ENCODE measurements around the gene RNF166.

DNA sequence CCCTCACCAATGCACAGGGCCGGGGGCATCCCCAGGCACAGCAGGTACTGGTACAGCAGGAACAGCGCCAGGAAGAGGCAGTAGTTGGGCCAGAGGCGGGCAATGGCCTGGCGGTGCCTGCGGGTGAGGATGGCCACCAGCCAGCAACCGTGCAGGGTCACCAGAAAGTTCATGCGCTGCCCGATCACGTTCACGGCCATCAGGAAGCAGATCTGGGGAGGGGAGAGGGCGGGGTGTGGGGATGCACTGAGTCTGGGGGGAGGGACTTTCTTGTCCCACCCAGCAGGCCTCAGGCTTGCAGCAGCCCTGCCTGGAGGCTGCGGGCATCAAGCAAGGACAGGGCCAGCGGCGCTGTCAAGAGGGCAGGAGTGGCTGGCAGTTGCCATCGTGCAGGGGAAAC lies 25.5 kb upstream of the RNF166 start:
- TF ChIP-seq YY1 (IDR thresholded peaks at IDR 0.05; ENCODE audit: insufficient read depth, insufficient read length) (no peak), ZNF274 (IDR thresholded peaks at IDR 0.05; ENCODE audit: low read depth, low read length) (no peak)
